OCI-LY1 (cell line): ENCODE results near the gene XPO6.

Experiments
- H2AFZ ChIP-seq: fragments of 200-600 bp; sonication (generic), shearing (Covaris generic); 2 replicates; pipeline ENCODE4 v1.6.0; 2014; ENCODE audit warnings: antibody characterized with exemption, mild to moderate bottlenecking, low read length
- H3F3A ChIP-seq: fragments of 200-600 bp; sonication (generic), shearing (Covaris generic); 2 replicates; pipeline ENCODE4 v1.6.0; 2014; ENCODE audit warnings: mild to moderate bottlenecking, antibody characterized with exemption, low read length, moderate library complexity; ENCODE audit not compliant: insufficient read depth
- H3K27ac ChIP-seq: fragments of 200-600 bp; sonication (generic); 2 replicates; pipeline ENCODE4 v1.5.1; 2014; ENCODE audit warnings: low read length, mixed run types, mild to moderate bottlenecking, low read depth; ENCODE audit not compliant: poor library complexity, severe bottlenecking
- H3K27me3 ChIP-seq: fragments of 200-600 bp; sonication (generic); 2 replicates; pipeline ENCODE4 v1.6.0; 2014; ENCODE audit warnings: antibody characterized with exemption, mild to moderate bottlenecking, low read length, moderate library complexity; ENCODE audit not compliant: insufficient read depth
- H3K36me3 ChIP-seq: fragments of 200-600 bp; sonication (generic); 2 replicates; pipeline ENCODE4 v1.6.1; 2014; ENCODE audit warnings: mild to moderate bottlenecking, antibody characterized with exemption, low read length, moderate library complexity, mixed read lengths; ENCODE audit not compliant: insufficient read depth
- H3K4me1 ChIP-seq: fragments of 200-600 bp; sonication (generic); 2 replicates; pipeline ENCODE4 v1.5.1; 2014; ENCODE audit warnings: mild to moderate bottlenecking, low read length, moderate library complexity; ENCODE audit not compliant: insufficient read depth, severe bottlenecking
- H3K4me2 ChIP-seq: fragments of 200-600 bp; sonication (generic), shearing (Covaris generic); 2 replicates; pipeline ENCODE4 v1.6.1; 2014; ENCODE audit warnings: low read length
- H3K4me3 ChIP-seq: fragments of 200-600 bp; sonication (generic); 2 replicates; pipeline ENCODE4 v1.5.1; 2014; ENCODE audit warnings: low read length, low read depth, mild to moderate bottlenecking, mixed read lengths; ENCODE audit not compliant: poor library complexity, severe bottlenecking
- H3K79me2 ChIP-seq: fragments of 200-600 bp; shearing (Covaris generic); 2 replicates; pipeline ENCODE4 v1.6.1; 2016; ENCODE audit warnings: mixed run types, low read length, mixed read lengths; ENCODE audit not compliant: insufficient read depth
- H3K9ac ChIP-seq: fragments of 200-600 bp; sonication (generic), shearing (Covaris generic); 2 replicates; pipeline ENCODE4 v1.6.1; 2014; ENCODE audit warnings: mild to moderate bottlenecking, low read length, mixed read lengths
- H3K9me2 ChIP-seq: fragments of 200-600 bp; sonication (generic), shearing (Covaris generic); 2 replicates; pipeline ENCODE4 v1.6.1; 2014; ENCODE audit warnings: low read depth, mild to moderate bottlenecking, low read length, mixed read lengths
- H3K9me3 ChIP-seq: fragments of 200-600 bp; shearing (Covaris generic); 2 replicates; pipeline ENCODE4 v1.6.1; 2014; ENCODE audit warnings: low read length, mixed read lengths
- H4K20me1 ChIP-seq: fragments of 200-600 bp; sonication (generic), shearing (Covaris generic); 2 replicates; pipeline ENCODE4 v1.6.0; 2016; ENCODE audit warnings: mild to moderate bottlenecking, low read length; ENCODE audit not compliant: insufficient read depth
- CTCF ChIP-seq: fragments of 200-600 bp; sonication (generic), shearing (Covaris generic); IDR thresholded peaks from 2 replicates; pipeline ENCODE4 v1.5.1; 2017; ENCODE audit warnings: mild to moderate bottlenecking, antibody characterized with exemption, low read length, moderate library complexity, mixed read lengths
- EZH2 ChIP-seq: fragments of 200-600 bp; sonication (generic), shearing (Covaris generic); IDR thresholded peaks from 2 replicates; pipeline ENCODE4 v1.8.0; 2017; ENCODE audit warnings: borderline replicate concordance, mixed run types, mild to moderate bottlenecking, antibody characterized with exemption, low read length, moderate library complexity, mixed read lengths

XPO6 gene

GRCh38 chr16:28105954-28106353 is 105.8 kb downstream of the XPO6 start:
- Histone ChIP-seq H2AFZ (no peak overlapping the region), H3K4me2 (no peak overlapping the region), H3K27me3 (no peaks in the 10 kb centered on the region), H3K79me2 (no peaks in the 10 kb centered on the region), H3K9ac (no peak overlapping the region), H3K4me3 (no peak overlapping the region), H3K9me2 (no peaks in the 10 kb centered on the region), H3K9me3 (no peaks in the 10 kb centered on the region), H3K27ac (no peak overlapping the region), H4K20me1 (no peaks in the 10 kb centered on the region), H3K36me3 (peaks cover 99% of the 10 kb centered on the region), H3F3A (no peaks in the 10 kb centered on the region), H3K4me1 (no peaks in the 10 kb centered on the region)
- TF ChIP-seq EZH2 (no peak), CTCF (no peak)

GRCh38 chr16:28105297-28105696 is 106.5 kb downstream of the XPO6 start:
- Histone ChIP-seq H3K27me3 (no peaks in the 10 kb centered on the region), H3K79me2 (no peaks in the 10 kb centered on the region), H2AFZ (no peak overlapping the region), H3K4me3 (no peak overlapping the region), H3K9me2 (no peaks in the 10 kb centered on the region), H3K9ac (no peak overlapping the region), H3K27ac (no peak overlapping the region), H4K20me1 (no peaks in the 10 kb centered on the region), H3F3A (no peaks in the 10 kb centered on the region), H3K36me3 (peaks cover 99% of the 10 kb centered on the region), H3K9me3 (no peaks in the 10 kb centered on the region), H3K4me1 (no peaks in the 10 kb centered on the region), H3K4me2 (no peak overlapping the region)
- no peak for TF ChIP-seq CTCF
- no peak for TF ChIP-seq EZH2

- Histone ChIP-seq H3K36me3 (peaks cover 98% of the 10 kb centered on the region), H2AFZ (no peak overlapping the region), H3F3A (no peaks in the 10 kb centered on the region), H3K4me2 (no peak overlapping the region), H3K9me2 (no peaks in the 10 kb centered on the region), H4K20me1 (no peaks in the 10 kb centered on the region), H3K4me3 (no peak overlapping the region), H3K79me2 (no peaks in the 10 kb centered on the region), H3K9ac (no peak overlapping the region), H3K4me1 (no peaks in the 10 kb centered on the region), H3K9me3 (no peaks in the 10 kb centered on the region), H3K27me3 (no peaks in the 10 kb centered on the region), H3K27ac (no peak overlapping the region)
- TF ChIP-seq EZH2 (no peak), CTCF (no peak)
These were observed 107.4 kb downstream of the XPO6 start for GRCh38 chr16:28104404-28104803.
